GM21619 (cell line): ENCODE measurements around the gene HIRIP3.
"Not testable (repeated sequence)": the region's sequence is repeated elsewhere in the genome, so short reads cannot be mapped to it uniquely, and the experiment has no call there.

ENCODE experiments used
- ATAC-seq: cut with Tn5 transposase; IDR thresholded peaks from one replicate; pipeline ENCODE4 v1.9.1; 2021; ENCODE audit not compliant: unreplicated experiment

Gene HIRIP3

DNA sequence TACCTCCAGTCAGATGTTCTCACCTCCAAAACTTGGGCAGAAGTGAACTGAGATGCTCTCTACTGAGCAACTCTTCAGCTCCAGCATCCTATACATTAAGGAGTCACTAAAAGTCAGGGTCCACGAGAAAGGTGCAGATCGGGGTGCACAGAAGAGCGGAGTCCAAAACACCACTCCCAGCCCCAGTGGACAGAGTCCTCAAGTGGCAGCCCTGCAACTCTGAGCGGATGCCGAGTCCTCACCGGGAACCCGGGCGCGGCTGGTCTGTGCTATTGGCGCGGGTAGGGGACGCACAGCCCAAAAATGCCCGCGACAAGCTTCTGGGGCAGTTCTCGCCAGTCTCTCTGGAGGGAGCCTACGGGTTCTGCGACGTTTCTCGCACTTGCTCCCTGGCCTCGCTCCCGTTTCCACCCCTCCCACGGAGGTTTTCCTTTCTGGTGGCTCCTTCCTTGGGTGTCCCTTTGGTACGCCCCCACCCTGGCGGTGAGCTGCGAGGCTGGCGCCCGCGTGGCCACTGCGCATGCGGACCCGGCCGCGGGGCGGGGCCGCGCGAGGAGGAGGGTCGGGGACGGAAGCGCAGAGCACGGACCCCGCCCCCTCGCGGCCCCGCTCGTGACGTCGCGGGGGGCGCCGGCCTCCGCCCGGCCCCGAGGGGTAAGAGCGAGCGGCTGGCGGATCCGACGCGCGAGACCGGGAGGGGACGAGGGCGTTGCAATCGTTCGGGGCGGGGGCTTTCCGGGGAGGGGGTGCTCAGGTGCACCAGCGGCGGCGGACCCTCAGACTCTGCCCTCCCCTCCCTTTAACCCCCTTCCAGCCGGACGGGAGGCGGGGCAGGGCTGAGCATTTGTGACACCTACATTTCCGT lies 33.7 kb downstream of the HIRIP3 start, which contains the start of gene TMEM219:
Gene TMEM219 (plus strand): TSS at position 601 of the 865 bp plus-strand sequence. CDS start 1,065 bp downstream, outside the sequence.
- ATAC-seq = peak; percentile 72

GRCh38 chr16:29961127-29961478 lies 34.3 kb downstream of the HIRIP3 start:
- ATAC-seq = no peak

DNA sequence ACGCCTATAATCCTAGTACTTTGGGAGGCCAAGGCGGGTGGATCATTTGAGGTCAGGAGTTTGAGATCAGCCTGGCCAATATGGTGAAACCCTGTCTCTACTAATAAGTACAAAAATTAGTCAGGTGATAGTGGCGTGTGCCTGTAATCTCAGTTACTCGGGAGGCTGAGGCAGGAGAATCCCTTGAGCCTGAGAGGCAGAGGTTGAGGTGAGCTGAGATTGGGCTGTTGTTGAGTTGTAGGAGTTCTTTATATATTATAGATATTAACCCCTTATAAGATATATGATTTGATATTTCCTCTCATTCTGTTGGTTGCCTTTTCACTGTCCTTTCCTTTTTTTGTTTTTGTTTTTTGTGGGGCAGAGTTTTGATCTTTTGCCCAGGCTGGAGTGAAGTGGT lies 35.6 kb downstream of the HIRIP3 start:
- not testable (repeated sequence) for ATAC-seq

DNA sequence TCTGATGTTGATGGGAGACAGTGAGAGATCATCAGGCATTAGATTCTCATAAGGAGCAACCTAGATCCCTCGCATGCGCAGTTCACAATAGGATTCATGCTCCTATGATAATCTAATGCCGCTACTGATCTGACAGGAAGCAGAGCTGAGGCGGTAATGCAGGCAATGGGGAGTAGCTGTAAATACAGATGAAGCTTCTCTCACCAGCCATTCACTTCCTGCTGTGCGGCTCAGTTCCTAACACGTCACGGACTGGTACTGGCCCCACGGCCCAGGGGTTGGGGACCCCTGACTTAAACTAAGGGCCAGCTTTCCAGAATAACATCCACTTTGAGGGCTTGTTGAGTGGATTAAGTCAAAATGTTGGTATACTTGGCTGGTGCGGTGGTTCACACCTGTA lies 36.1 kb downstream of the HIRIP3 start:
- no peak for ATAC-seq

GRCh38 chr16:29958756-29959155 lies 36.7 kb downstream of the HIRIP3 start:
- ATAC-seq = no peak

GRCh38 chr16:29951625-29952365 lies 43.6 kb downstream of the HIRIP3 start:
- no peak for ATAC-seq

- no peak for ATAC-seq
Measured at GRCh38 chr16:29950806-29951461, 44.5 kb downstream of the HIRIP3 start.

DNA sequence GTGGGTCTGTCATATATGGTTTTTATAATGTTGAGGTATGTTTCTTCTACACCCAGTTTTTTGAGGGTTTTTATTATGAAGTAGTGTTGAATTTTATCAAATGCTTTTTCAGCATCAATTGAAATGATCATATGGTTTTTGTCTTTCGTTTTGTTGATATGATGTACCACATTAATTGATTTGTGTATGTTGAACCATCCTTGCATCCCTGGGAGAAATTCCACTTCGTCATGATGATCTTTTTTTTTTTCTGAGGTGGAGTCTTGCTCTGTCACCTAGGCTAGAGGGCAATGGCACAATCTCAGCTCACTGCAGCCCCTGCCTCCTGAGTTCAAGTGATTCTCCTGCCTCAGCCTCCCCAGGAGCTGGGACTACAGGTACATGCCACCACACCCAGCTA lies 47.5 kb downstream of the HIRIP3 start:
- ATAC-seq = no peak

GRCh38 chr16:29943846-29944799 lies 51.3 kb downstream of the HIRIP3 start:
- no peak for ATAC-seq
